NB4 (cell line): ENCODE data around the gene CMC4.

Experiments used
- CTCF ChIP-seq: IDR thresholded peaks from one replicate; pipeline ENCODE4 v1.5.1; 2012; ENCODE audit warnings: low read depth, low read length
- MAX ChIP-seq: IDR thresholded peaks from 2 replicates; pipeline ENCODE4 v1.6.1; 2011; ENCODE audit warnings: low read depth, low read length

- TF ChIP-seq CTCF (no peak), MAX (no peak)
These were observed 35.0 kb upstream of the CMC4 start for GRCh38 chrX:155105919-155106318.
